HG02970 (cell line): ENCODE results near the gene ACTG1.
"Not testable (repeated sequence)": the region's sequence is repeated elsewhere in the genome, so short reads cannot be mapped to it uniquely, and the experiment has no call there.

Experiments used
- ATAC-seq: cut with Tn5 transposase; IDR thresholded peaks from one replicate; pipeline ENCODE4 v1.9.1; 2021; ENCODE audit warnings: mild to moderate bottlenecking, moderate library complexity, moderate number of reproducible peaks; ENCODE audit not compliant: unreplicated experiment, low FRiP score

ACTG1 gene

DNA sequence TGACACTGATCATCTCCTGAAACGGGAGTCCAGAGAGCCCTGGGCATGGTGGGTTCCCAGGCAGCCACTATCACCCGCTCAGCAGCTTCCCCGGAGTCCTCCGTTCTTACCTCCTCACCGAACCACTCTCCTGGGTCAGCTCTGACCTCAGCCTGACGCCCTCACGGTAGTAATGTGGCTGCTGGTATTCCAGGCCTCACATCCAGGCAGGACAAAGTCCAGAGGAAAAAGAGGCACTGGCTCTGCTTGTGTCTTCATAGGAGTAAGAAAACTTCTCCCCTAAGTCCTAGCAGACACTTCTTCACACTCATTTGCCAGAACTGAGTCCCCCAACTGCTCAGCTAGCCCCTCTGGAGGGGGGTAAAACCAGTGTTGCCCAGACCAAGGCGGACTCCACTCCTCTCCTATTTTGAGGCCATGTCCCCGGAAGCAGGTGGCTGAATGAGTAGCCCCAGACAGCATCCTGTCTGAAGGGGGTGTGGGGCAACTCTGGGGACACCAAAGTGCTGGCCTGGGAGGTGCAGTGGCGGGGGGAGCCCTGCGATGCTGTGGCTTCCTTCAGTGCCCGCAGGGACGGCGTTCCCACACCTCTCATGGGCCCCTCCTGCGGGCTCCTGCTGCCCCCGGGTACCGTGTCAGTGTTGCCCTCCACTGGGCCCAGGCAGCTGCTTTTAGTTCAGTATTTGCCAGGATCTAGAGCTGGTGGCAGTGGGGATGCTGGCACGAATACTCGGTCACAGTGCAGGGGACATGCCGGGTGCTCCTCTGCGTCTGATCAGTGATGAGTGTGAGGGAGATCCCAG is 20.9 kb upstream of the ACTG1 start:
- ATAC-seq: no peak

- ATAC-seq: no peak
These were observed 20.1 kb upstream of the ACTG1 start for GRCh38 chr17:81532490-81533287.

GRCh38 chr17:81531998-81532404 is 19.4 kb upstream of the ACTG1 start:
- not testable (repeated sequence) for ATAC-seq

DNA sequence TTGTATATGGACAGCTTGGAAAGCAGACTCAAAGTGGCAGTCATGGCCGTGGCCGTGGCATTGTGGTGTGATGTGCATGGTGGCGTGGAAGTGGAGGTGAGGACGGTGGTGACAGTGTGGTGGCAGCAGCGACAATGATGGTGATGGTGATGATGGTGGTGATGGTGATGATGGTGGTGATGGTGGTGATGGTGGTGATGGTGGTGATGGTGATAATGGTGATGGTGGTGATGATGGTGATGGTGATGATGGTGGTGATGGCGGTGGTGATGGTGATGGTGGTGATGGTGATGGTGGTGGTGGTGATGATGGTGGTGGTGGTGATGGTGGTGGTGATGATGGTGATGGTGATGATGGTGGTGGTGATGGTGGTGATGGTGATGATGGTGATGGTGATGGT is 18.4 kb upstream of the ACTG1 start:
- not testable (repeated sequence) for ATAC-seq

DNA sequence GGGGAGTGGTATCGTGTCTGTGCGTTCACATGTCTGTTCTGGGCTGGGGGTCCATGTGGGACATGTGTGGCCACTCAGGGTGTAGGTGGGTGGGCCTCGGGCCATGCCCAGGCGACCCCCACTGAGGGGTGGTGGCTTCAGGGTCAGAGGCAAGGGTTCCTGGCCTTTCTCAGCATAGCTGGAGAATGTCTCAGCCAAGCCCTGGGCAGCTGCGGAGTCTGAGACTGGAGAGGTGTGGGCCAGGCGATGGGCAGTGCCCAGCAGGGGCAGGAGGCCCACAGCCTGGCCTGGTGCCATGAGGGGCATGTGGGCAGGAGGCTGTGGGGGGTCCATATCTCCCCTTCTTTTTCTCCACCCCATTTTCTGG is 16.8 kb upstream of the ACTG1 start:
- no peak for ATAC-seq

GRCh38 chr17:81528651-81529436 is 16.2 kb upstream of the ACTG1 start:
- ATAC-seq: no peak

GRCh38 chr17:81528384-81528650 is 15.7 kb upstream of the ACTG1 start:
- no peak for ATAC-seq

- ATAC-seq: no peak
These were observed 15.2 kb upstream of the ACTG1 start, which contains the start of gene FSCN2 for GRCh38 chr17:81527591-81528383. FSCN2 (plus strand) TSS chr17:81528377; CDS start chr17:81528532, 155 bp downstream.

GRCh38 chr17:81526662-81527571 is 14.3 kb upstream of the ACTG1 start:
- ATAC-seq: no peak

- ATAC-seq: no peak
These were observed 12.2 kb upstream of the ACTG1 start for GRCh38 chr17:81524865-81525159.

DNA sequence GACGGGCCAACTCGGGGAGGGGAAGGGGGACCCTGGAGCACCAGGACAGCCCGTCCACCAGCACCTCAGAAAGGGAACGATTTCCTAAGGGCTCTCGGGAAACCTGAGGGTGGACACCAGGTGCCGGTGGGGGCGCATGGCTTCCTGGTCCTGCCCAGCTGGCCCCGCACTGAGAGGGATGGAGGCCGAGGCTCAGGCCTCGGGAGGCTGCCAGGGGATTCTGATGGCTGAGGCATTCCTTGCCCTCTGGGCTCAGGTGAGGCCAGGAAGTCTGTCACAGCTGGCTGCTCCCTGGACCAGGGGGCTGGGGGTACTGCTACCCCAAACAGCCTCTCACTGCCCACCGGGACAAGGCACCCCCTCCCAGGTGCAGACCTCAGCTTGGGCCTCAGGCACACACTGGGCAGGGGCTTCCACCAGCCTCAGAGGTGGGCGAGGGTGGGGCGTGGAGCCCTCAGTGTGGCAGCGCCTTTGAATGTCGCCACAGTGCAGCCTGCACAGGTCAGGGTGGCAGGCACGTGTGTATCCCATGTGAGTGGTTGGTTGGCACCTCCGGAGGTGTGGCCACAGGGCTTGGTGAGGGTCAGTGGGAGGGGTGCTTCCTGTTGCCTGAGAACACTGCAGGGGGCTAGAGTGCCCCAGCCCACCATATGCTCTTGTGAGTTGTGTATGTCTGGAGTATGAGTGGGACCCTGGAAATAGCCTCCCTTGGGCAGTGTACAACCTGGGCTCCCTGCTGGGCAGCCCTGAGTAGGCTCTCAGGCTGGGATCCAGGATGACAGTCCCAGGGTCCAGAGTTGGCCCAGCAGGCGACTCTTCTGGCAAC is 11.7 kb upstream of the ACTG1 start:
- no peak for ATAC-seq

- ATAC-seq: no peak
These were observed 10.9 kb upstream of the ACTG1 start for GRCh38 chr17:81523402-81524038.

DNA sequence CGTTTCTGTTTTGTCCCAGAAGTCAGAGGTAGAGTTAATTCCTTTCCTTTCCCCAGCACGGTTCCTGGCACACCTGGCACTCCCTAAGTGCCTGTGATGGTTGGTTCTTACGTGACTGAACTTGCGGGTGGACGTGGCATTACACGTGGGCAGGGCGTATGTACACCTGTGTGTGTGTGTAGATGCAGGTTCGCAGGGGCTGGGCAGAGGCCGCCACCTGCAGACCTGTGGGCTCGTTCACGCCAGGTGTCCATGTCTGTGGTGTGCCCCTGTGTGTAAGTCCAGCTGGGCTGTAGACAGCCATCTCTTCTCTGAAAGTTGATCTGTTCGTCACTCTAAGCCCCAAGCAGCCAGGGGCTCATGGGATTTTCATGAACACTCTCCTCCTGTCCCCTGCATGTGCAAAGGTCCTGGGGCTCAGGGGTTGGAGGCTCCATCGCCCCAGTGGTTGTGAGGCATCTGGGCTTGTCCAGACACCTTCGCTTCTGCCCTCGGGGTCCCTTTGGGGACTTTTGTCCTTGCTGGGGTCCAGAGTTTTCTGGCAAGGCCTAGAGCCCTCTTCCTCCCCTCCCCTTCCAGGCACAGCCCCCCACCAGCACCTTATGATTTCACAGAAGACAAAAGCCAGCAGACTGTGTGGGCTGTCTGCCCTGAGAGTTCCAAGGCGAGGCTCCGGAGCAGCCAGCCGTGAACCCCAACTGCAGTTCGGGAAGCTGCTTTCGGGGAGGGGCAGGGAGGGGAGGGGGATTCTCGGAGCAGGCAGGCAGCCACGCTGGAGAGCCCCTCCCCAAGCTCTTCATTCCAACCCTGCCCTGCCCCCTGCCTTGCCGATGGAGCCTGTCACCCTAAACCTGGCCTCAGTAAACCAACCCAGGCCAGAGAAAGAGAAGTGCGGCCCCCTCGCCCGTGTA is 10.1 kb upstream of the ACTG1 start:
- ATAC-seq: no peak

- ATAC-seq: no peak
These were observed 7.7 kb upstream of the ACTG1 start for GRCh38 chr17:81520021-81520901.

DNA sequence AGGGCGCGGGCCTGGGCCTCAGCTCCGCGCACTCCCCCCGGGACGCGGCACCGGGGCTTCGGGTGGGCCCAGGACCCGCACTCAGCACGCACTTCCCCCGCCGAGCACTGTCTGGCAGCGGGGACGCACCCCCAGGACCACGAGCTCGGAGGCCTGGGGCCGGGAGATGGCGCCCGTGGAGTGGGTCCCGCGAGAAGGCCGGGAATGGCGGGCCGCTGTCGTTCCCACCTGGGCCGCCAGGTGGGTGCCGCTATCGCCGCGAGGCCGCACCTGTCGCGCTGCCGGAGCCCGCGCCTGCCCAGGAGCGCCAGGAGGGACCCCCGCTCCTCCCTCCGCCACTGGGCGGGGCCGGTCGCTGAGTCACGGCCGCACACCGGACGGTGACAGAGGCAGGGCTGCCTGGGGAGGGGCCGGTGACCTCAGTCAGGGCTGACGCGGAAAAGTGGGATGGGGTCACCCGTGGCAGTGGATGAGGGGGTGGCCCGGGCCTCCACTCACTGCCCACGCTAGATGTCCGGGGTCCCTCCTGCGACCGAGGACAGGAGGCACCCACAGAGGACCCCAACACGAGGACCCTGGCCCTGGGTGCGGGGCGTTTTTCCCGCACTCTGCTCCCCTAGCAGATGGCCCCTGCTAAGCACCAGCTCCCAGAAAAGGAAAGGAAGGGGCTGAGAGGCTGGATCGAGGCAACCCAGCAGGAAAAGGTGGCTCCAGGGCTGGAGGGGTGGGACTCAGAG is 6.9 kb upstream of the ACTG1 start:
- no peak for ATAC-seq
